ENCODE measurements around the gene CLASP1.

Gene CLASP1

DNA sequence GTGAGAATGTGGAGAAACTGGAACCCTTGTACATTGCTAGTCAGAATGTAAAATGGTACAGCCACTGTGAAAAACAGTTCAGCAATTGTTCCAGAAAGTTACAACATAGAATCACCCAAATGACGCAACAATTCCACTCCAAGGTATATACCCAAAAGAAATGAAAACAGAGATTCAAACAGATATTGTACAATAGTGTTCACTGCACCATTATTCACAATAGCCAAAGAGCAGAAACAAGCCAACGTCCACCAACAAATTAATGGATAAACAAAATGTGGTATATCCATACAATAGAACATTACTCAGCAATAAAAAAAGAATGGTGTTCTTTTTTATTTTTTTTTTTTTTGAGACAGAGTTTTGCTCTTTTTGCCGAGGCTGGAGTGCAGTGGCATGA lies 10.9 kb downstream of the CLASP1 start:
- no peak overlapping the region for H3K4me3 ChIP-seq (ENCODE audit: low read depth, low read length)
- DNase-seq (ENCODE audit: low read depth), result no peak

DNA sequence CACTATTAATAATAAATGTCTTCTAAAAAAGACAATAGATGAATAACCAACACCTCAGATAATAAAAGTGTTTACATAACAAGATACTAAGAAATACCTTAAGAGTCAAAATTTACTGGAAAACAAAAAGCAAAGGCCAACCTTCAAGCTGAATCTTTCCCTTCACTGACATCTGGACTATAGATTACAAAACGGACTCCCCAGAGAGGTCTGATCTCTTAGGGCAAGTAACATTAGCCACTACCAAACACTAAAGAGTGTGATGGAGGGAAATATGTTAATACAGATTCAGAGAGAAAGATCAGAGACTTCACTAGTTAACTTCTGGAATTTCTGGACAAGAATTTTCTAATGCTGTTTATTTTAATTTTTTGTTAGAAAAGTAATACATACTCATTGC lies 13.9 kb downstream of the CLASP1 start:
- no peak overlapping the region for H3K4me3 ChIP-seq (ENCODE audit: low read depth, low read length)
- TF ChIP-seq, protein P1, sequence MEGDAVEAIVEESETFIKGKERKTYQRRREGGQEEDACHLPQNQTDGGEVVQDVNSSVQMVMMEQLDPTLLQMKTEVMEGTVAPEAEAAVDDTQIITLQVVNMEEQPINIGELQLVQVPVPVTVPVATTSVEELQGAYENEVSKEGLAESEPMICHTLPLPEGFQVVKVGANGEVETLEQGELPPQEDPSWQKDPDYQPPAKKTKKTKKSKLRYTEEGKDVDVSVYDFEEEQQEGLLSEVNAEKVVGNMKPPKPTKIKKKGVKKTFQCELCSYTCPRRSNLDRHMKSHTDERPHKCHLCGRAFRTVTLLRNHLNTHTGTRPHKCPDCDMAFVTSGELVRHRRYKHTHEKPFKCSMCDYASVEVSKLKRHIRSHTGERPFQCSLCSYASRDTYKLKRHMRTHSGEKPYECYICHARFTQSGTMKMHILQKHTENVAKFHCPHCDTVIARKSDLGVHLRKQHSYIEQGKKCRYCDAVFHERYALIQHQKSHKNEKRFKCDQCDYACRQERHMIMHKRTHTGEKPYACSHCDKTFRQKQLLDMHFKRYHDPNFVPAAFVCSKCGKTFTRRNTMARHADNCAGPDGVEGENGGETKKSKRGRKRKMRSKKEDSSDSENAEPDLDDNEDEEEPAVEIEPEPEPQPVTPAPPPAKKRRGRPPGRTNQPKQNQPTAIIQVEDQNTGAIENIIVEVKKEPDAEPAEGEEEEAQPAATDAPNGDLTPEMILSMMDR (IDR thresholded peaks at IDR 0.05; ENCODE audit: control insufficient read depth, extremely low read depth, insufficient read depth), result no peak

More for the DNA sequence above, 10.9 kb downstream of the CLASP1 start:
- TF ChIP-seq, protein P1 (IDR thresholded peaks at IDR 0.05; ENCODE audit: control insufficient read depth, extremely low read depth, insufficient read depth), result no peak

DNA sequence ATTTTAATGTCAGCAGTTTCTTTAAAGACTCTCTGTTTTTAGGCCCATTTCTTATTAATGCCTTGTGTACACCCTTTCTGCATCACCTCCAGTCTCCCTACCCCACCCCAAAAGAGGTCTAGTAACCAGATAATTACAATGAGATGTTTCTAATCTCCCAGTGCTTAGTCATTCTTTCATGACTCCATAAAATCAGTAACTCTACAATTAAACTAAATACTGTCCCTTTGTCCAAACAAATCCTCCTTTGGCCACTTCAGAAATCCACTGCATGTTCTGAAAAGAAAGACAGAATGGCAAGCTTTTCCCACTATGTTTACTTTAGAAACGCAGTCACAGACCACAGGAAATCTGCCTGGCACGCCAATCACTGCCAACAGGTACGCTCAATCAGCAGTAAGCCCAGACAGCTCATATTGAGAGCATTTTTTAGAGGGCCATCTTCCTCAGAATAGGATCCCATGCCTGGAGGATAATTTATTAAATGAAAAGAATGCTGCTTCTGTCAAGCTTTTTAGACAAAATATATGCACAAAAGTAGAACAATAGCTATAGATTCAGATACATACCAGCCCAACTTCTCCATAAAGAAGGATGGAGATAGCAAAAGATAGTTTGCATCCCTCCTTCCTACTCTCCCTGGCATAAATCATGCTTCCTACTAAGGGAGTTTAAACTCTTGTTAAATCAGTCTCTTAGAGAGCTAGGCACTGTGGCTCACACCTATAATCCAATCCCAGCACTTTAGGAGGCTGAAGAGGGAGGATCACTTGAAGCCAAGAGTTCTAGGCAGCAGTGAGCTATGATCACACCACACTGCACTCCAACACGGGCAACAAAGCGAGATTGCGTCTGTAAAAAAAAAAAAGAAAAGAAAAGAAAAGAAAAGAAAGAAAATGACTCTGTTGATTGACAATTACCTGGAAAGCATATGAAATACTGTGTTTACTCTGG lies 14.6 kb downstream of the CLASP1 start:
- peak; percentile 37 for DNase-seq (ENCODE audit: low read depth)
- TF ChIP-seq, protein P1 (IDR thresholded peaks at IDR 0.05; ENCODE audit: control insufficient read depth, extremely low read depth, insufficient read depth), result no peak
- no peak overlapping the region for H3K4me3 ChIP-seq (ENCODE audit: low read depth, low read length)

More for the DNA sequence above, 13.9 kb downstream of the CLASP1 start:
- no peak for DNase-seq (ENCODE audit: low read depth)

DNA sequence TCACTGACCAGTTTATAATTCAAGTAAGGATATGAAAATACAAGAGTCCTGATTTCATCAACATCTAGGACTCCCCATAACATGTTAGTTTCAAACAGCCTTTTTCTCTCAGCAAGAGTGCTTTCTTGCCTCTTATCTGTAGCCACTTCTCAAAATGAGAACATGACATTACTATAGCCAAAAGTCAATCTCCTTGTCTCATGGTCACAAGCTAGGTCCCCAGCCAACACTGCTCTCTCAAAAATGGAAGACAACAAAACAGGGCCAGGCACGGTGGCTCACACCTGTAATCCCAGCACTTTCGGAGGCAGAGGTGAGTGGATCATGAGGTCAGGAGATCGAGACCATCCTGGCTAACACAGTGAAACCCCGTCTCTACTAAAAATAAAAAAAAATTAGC lies 15.8 kb downstream of the CLASP1 start:
- TF ChIP-seq, protein P1 (IDR thresholded peaks at IDR 0.05; ENCODE audit: control insufficient read depth, extremely low read depth, insufficient read depth), result no peak
- no peak overlapping the region for H3K4me3 ChIP-seq (ENCODE audit: low read depth, low read length)
- no peak for DNase-seq (ENCODE audit: low read depth)

DNA sequence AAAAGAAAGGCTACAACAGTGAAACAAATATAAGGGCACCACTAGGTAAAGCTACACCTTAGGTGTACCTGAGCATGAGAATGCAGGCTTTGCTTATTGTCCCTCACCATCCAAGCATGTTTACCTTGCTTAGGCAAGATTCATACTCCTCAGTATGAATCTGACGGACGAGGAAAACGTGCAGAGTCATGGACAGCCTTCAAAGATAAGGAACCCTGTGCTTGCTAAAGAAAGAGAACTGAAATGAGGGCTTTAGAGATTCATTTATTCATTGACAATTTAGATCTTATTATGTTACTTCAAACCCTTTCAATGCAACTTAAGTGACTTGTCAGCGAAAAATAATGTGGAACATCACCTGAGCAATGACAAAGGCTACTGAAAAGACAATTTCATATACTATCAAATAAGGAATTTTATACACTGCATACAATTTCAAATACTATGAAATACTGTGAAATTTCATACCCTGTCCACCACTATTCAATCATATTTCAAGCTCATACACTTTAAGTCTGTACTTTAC lies 21.7 kb downstream of the CLASP1 start:
- peak overlapping the region; percentile 27 for H3K4me3 ChIP-seq (ENCODE audit: low read depth, low read length)
- no peak for DNase-seq (ENCODE audit: low read depth)
- TF ChIP-seq, protein P1 (IDR thresholded peaks at IDR 0.05; ENCODE audit: control insufficient read depth, extremely low read depth, insufficient read depth), result no peak

DNA sequence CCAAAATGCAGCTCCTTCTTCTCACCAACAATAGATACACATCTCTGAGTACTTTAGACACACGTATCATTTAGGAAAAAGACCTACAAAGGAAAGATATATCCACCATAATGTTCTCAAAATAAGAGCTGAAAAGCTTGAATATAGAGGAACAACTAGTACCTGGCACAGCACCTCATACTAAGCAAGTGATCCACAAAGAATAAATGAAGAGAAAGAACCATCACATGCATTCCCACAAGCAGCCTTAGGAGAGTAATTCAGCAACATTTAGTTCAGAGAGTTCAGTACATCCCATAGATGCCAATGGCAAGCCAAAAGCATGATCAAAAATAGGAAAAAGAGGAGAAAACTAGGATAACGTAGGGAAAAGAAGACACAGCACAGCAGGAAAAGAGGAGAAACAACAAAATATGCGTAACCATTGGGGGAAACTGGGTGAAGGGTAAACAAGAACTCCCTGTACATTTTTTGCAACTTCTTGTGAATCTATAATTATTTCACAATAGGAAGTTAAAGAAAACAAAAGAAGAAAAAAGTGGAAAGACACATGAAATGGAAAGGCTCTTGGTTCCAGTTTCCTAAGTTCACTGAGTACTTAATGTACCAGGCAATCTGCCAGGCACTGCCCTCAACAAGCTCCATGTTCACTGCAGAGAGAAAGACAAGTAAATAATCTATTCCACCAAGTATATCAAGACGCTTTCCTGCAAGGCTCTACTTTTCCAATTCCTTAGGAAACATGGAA lies 22.3 kb downstream of the CLASP1 start:
- peak; percentile 86 for DNase-seq (ENCODE audit: low read depth)
- TF ChIP-seq, protein P1 (IDR thresholded peaks at IDR 0.05; ENCODE audit: control insufficient read depth, extremely low read depth, insufficient read depth), result no peak
- H3K4me3 ChIP-seq (ENCODE audit: low read depth, low read length), result peak overlapping the region; percentile 27

Data from LNCaP clone FGC (cell line).